Trophoblast cell (in vitro differentiated cells and primary cell): ENCODE measurements around the gene PRKN.

Experiments used
- DNase-seq, 2 donors: peaks; one replicate each; pipeline ENCODE4 v3.0.0-alpha.2; 2016
- H2AFZ ChIP-seq: 2 replicates; pipeline ENCODE4 v1.6.1; 2013; ENCODE audit warnings: low read length, moderate library complexity, mild to moderate bottlenecking; ENCODE audit not compliant: insufficient read depth, poor library complexity
- H2AK5ac ChIP-seq: 2 replicates; pipeline ENCODE4 v1.6.1; 2013; ENCODE audit warnings: mild to moderate bottlenecking, low read length
- H2BK120ac ChIP-seq: 2 replicates; pipeline ENCODE4 v1.6.1; 2013; ENCODE audit warnings: low read length, mild to moderate bottlenecking, moderate library complexity; ENCODE audit not compliant: insufficient read depth, poor library complexity
- H2BK12ac ChIP-seq: 2 replicates; pipeline ENCODE4 v1.6.1; 2013; ENCODE audit warnings: mild to moderate bottlenecking, low read length, moderate library complexity
- H2BK5ac ChIP-seq: 2 replicates; pipeline ENCODE4 v1.6.1; 2013; ENCODE audit warnings: low read length, low read depth, moderate library complexity, mild to moderate bottlenecking; ENCODE audit not compliant: poor library complexity
- H3K14ac ChIP-seq: 2 replicates; pipeline ENCODE4 v1.6.1; 2013; ENCODE audit warnings: mild to moderate bottlenecking, low read length
- H3K18ac ChIP-seq: 2 replicates; pipeline ENCODE4 v1.6.1; 2013; ENCODE audit warnings: mild to moderate bottlenecking, low read length
- H3K23ac ChIP-seq: 2 replicates; pipeline ENCODE4 v1.6.1; 2013; ENCODE audit warnings: low read length
- H3K27ac ChIP-seq: 2 replicates; pipeline ENCODE4 v1.5.1; 2013; ENCODE audit warnings: low read depth, mild to moderate bottlenecking, inconsistent platforms, low read length, moderate library complexity
- H3K27me3 ChIP-seq: 2 replicates; pipeline ENCODE4 v1.6.1; 2013; ENCODE audit warnings: inconsistent platforms, mild to moderate bottlenecking, low read length, moderate library complexity; ENCODE audit not compliant: insufficient read depth
- H3K36me3 ChIP-seq, 2 experiments: 1 replicate in 1 of 2; 2 replicates in 1 of 2; pipeline ENCODE4 v1.6.1; 2013; ENCODE audit warnings: low read length in 2 of 2, mild to moderate bottlenecking in 2 of 2, moderate library complexity in 1 of 2; ENCODE audit not compliant: insufficient read depth in 2 of 2, control insufficient read depth in 1 of 2
- H3K4ac ChIP-seq: 2 replicates; pipeline ENCODE4 v1.6.1; 2013; ENCODE audit warnings: low read depth, mild to moderate bottlenecking, low read length, moderate library complexity
- H3K4me1 ChIP-seq, 2 experiments: 1 replicate in 1 of 2; 2 replicates in 1 of 2; pipeline ENCODE4 v1.6.1; 2013; ENCODE audit warnings: low read length in 2 of 2, mild to moderate bottlenecking in 2 of 2, moderate library complexity in 1 of 2; ENCODE audit not compliant: insufficient read depth in 2 of 2, control insufficient read depth in 1 of 2
- H3K4me2 ChIP-seq: 2 replicates; pipeline ENCODE4 v1.6.1; 2013; ENCODE audit warnings: inconsistent platforms, mild to moderate bottlenecking, low read length, moderate library complexity
- H3K4me3 ChIP-seq: 2 replicates; pipeline ENCODE4 v1.5.1; 2013; ENCODE audit warnings: mild to moderate bottlenecking, low read depth, low read length, inconsistent platforms
- H3K79me1 ChIP-seq: one replicate; pipeline ENCODE4 v1.6.1; 2013; ENCODE audit warnings: low read length
- H3K79me2 ChIP-seq: 2 replicates; pipeline ENCODE4 v1.6.1; 2013; ENCODE audit warnings: low read length, mild to moderate bottlenecking; ENCODE audit not compliant: control insufficient read depth, insufficient read depth, poor library complexity
- H3K9ac ChIP-seq: 2 replicates; pipeline ENCODE4 v1.6.1; 2013; ENCODE audit warnings: mild to moderate bottlenecking, low read length
- H3K9me3 ChIP-seq: 2 replicates; pipeline ENCODE4 v1.6.1; 2013; ENCODE audit warnings: low read depth, mild to moderate bottlenecking, control low read depth, inconsistent platforms, low read length; ENCODE audit not compliant: insufficient read depth
- H4K12ac ChIP-seq: 2 replicates; pipeline ENCODE4 v1.6.1; 2013; ENCODE audit warnings: low read depth, mild to moderate bottlenecking, low read length, moderate library complexity
- H4K8ac ChIP-seq: 2 replicates; pipeline ENCODE4 v1.6.1; 2013; ENCODE audit warnings: low read depth, mild to moderate bottlenecking, low read length, moderate library complexity
- H4K91ac ChIP-seq: one replicate; pipeline ENCODE4 v1.6.1; 2013; ENCODE audit warnings: low read depth, mild to moderate bottlenecking, low read length, moderate library complexity
- WGBS: extraction: QIAGEN DNeasy Blood & Tissue Kit; methylation state at CpG from one replicate; pipeline ENCODE4 v1.1.7; 2013; ENCODE audit warnings: missing lambda C conversion rate; ENCODE audit not compliant: insufficient read length, insufficient coverage; ENCODE audit errors: extremely low coverage; 5-methylcytosine and 5-hydroxymethylcytosine counted together

Gene PRKN

DNA sequence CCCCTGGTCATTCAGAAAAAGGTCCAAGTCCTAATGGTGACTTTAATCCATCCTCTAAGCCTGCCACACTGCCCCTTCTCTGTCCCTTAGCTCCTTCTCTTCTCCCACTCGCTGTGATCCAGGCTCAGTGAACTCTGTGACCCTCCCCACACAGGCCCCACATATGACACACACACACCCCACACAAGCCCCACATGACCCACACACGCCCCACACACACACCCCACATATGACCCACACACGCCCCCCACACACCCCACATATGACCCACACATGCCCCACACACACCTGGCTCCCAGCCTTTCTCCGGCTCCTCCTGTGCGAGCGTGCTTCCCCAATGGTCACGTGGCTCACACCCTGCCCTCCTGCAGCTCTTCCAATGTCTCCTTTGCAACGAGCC is 925.3 kb downstream of the PRKN start:
- WGBS: no CpG with 5 or more reads among the region's 8 CpGs
- no peak overlapping the region for H2BK5ac ChIP-seq
- no peak overlapping the region for H2AFZ ChIP-seq
- no peak overlapping the region for H4K91ac ChIP-seq
- no peak overlapping the region for H3K18ac ChIP-seq
- H3K14ac ChIP-seq: no peak overlapping the region
- no peak overlapping the region for H2AK5ac ChIP-seq
- no peak for DNase-seq
- H3K36me3 ChIP-seq: no peaks in the 10 kb centered on the region
- no peak overlapping the region for H3K27ac ChIP-seq
- no peak overlapping the region for H3K4me2 ChIP-seq
- H3K9me3 ChIP-seq: no peaks in the 10 kb centered on the region
- H3K27me3 ChIP-seq: no peaks in the 10 kb centered on the region
- H3K4me1 ChIP-seq: no peaks in the 10 kb centered on the region
- H4K12ac ChIP-seq: no peak overlapping the region
- H3K23ac ChIP-seq: no peak overlapping the region
- H4K8ac ChIP-seq: no peak overlapping the region
- no peak overlapping the region for H3K4ac ChIP-seq
- no peak overlapping the region for H3K9ac ChIP-seq
- H2BK12ac ChIP-seq: no peak overlapping the region
- H2BK120ac ChIP-seq: no peak overlapping the region
- no peak overlapping the region for H3K4me3 ChIP-seq
- H3K79me2 ChIP-seq: no peaks in the 10 kb centered on the region
- no peaks in the 10 kb centered on the region for H3K79me1 ChIP-seq

DNA sequence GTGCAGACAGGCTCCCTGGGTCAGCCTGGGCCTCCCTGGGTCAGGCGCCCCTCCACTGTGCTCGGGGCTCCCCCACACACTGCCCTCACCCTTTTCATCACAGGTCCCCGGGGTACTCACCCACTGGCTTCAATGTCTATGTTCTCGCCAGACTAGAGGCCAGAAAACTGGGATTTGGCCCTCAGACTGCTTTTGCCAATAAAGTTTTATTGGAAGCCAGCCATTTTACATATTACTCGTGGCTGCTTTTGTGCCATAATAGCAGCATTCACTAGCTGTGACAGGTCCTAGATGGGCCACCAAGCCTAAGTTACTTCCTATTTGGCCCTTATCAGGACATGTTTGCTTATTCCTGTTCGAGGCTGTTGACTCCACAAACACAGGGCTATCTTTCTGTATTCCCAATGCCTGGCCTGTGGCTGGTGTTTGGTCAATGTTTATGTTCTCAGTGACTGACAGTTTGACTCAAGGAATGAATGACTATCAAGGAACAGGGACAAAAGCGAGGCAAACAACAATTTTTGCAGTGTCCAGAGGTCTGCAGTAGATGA is 928.6 kb downstream of the PRKN start:
- Histone ChIP-seq H3K79me2 (no peaks in the 10 kb centered on the region), H3K9me3 (no peaks in the 10 kb centered on the region), H4K91ac (no peak overlapping the region), H3K9ac (no peak overlapping the region), H3K4me3 (no peak overlapping the region), H3K4ac (no peak overlapping the region), H2AK5ac (no peak overlapping the region), H3K27me3 (no peaks in the 10 kb centered on the region), H3K36me3 (no peaks in the 10 kb centered on the region), H3K79me1 (no peaks in the 10 kb centered on the region), H3K18ac (no peak overlapping the region), H2AFZ (no peak overlapping the region), H4K8ac (no peak overlapping the region), H3K27ac (no peak overlapping the region), H3K4me1 (no peaks in the 10 kb centered on the region), H2BK12ac (no peak overlapping the region), H3K23ac (no peak overlapping the region), H3K14ac (no peak overlapping the region), H4K12ac (no peak overlapping the region), H2BK120ac (no peak overlapping the region), H3K4me2 (no peak overlapping the region), H2BK5ac (no peak overlapping the region)
- WGBS: no CpG with 5 or more reads among the region's 7 CpGs
- DNase-seq: no peak

DNA sequence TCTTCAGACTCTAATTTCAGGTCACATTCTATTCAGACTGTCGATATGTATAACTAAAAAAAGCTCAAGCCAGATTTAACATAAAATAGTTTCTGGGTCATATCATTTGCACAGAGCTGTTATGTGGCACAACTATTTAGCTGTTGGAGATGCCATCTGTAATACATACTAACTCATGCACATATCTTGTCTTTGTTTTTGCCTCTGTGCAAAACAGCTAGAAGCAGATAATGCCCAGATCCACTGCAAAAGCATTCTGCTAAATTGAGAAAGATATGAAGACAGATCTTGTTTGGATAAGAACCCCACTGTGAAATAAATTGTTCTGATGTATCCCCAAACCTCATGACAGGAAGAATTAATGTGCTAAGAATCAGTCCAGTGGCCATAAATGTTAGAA is 930.9 kb downstream of the PRKN start:
- no peaks in the 10 kb centered on the region for H3K27me3 ChIP-seq
- H2AK5ac ChIP-seq: no peak overlapping the region
- H3K23ac ChIP-seq: no peak overlapping the region
- no peak overlapping the region for H3K18ac ChIP-seq
- no peak overlapping the region for H2BK5ac ChIP-seq
- H3K79me1 ChIP-seq: no peaks in the 10 kb centered on the region
- no peak overlapping the region for H2BK120ac ChIP-seq
- no peak overlapping the region for H3K27ac ChIP-seq
- H2AFZ ChIP-seq: no peak overlapping the region
- no peak overlapping the region for H2BK12ac ChIP-seq
- no peak overlapping the region for H4K91ac ChIP-seq
- no peak overlapping the region for H3K4me2 ChIP-seq
- WGBS: no CpG with 5 or more reads among the region's 1 CpG
- H3K79me2 ChIP-seq: no peaks in the 10 kb centered on the region
- DNase-seq: no peak
- no peak overlapping the region for H4K12ac ChIP-seq
- no peak overlapping the region for H3K4ac ChIP-seq
- H4K8ac ChIP-seq: no peak overlapping the region
- no peaks in the 10 kb centered on the region for H3K4me1 ChIP-seq
- no peak overlapping the region for H3K9ac ChIP-seq
- no peak overlapping the region for H3K14ac ChIP-seq
- no peaks in the 10 kb centered on the region for H3K36me3 ChIP-seq
- no peak overlapping the region for H3K4me3 ChIP-seq
- no peaks in the 10 kb centered on the region for H3K9me3 ChIP-seq

DNA sequence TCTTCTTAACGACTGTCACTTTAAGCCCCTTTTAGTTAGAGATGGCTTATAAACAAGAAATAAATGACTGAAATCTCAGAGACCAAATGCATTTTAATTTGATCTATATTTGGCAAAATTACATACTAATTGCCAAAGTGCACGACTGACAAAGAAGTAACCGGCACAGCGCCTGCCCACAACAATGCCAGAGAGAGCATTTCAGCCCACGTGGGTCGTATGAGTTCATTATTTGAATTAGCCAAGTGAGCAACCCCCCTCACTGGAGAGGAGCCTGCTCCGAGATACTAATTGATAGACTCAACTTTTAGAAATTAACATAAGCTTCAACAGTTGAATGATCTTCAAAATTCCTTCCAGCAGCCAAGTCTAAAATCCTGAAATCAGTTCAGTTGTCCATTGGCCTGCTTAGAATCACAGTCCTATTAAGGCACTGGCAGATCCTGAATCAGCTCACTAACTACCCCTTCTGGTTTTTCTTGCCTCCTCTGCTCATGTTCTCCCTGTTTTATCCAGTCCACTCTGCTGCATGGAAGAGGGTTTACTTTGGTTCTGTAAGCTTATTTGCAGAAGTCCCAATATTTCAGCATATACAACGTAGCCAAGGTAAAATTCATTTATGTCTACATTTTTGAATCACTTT is 934.6 kb downstream of the PRKN start:
- Histone ChIP-seq H2BK12ac (no peak overlapping the region), H3K79me1 (no peaks in the 10 kb centered on the region), H2BK5ac (no peak overlapping the region), H4K12ac (no peak overlapping the region), H4K91ac (no peak overlapping the region), H3K14ac (no peak overlapping the region), H3K27me3 (no peaks in the 10 kb centered on the region), H3K4me2 (no peak overlapping the region), H4K8ac (no peak overlapping the region), H2AFZ (no peak overlapping the region), H3K79me2 (no peaks in the 10 kb centered on the region), H3K18ac (no peak overlapping the region), H3K9ac (no peak overlapping the region), H3K4me1 (no peaks in the 10 kb centered on the region), H3K9me3 (no peaks in the 10 kb centered on the region), H3K27ac (no peak overlapping the region), H3K4ac (no peak overlapping the region), H3K36me3 (no peaks in the 10 kb centered on the region), H2BK120ac (no peak overlapping the region), H3K23ac (no peak overlapping the region), H2AK5ac (no peak overlapping the region), H3K4me3 (no peak overlapping the region)
- DNase-seq: no peak
- no CpG with 5 or more reads among the region's 8 CpGs for WGBS
